HG03159 (cell line): ENCODE results near the gene NEUROD2.
A peak's percentile ranks its signal among the peaks of the same experiment; 100 is the strongest.

ENCODE experiments used
- ATAC-seq: cut with Tn5 transposase; IDR thresholded peaks from one replicate; pipeline ENCODE4 v1.9.1; 2021; ENCODE audit warnings: mild to moderate bottlenecking, moderate library complexity; ENCODE audit not compliant: unreplicated experiment

NEUROD2 gene

GRCh38 chr17:39607851-39608130 lies at the start of gene NEUROD2:
Gene NEUROD2, minus strand, starts transcription at chr17:39607920. Its CDS starts 1,321 bp downstream, at chr17:39606599.
- no peak for ATAC-seq

- ATAC-seq: no peak
Observed at GRCh38 chr17:39655105-39655504, 47.4 kb upstream of the NEUROD2 start.

GRCh38 chr17:39653662-39654331 lies 46.1 kb upstream of the NEUROD2 start:
- ATAC-seq: no peak

GRCh38 chr17:39653316-39653661 lies 45.6 kb upstream of the NEUROD2 start:
- no peak for ATAC-seq

- no peak for ATAC-seq
Observed at GRCh38 chr17:39652587-39653315, 45.0 kb upstream of the NEUROD2 start.

- no peak for ATAC-seq
Observed at GRCh38 chr17:39651923-39652586, 44.3 kb upstream of the NEUROD2 start.

GRCh38 chr17:39650121-39650579 lies 42.4 kb upstream of the NEUROD2 start:
- ATAC-seq: no peak

- ATAC-seq: no peak
Observed at GRCh38 chr17:39648616-39649366, 41.1 kb upstream of the NEUROD2 start.

GRCh38 chr17:39647256-39647655 lies 39.5 kb upstream of the NEUROD2 start:
- ATAC-seq: no peak

GRCh38 chr17:39643271-39643670 lies 35.6 kb upstream of the NEUROD2 start:
- ATAC-seq: no peak

GRCh38 chr17:39642291-39643074 lies 34.8 kb upstream of the NEUROD2 start:
- no peak for ATAC-seq

GRCh38 chr17:39641883-39642282 lies 34.2 kb upstream of the NEUROD2 start:
- ATAC-seq: no peak

- ATAC-seq: no peak
Observed at GRCh38 chr17:39641097-39641496, 33.4 kb upstream of the NEUROD2 start.

GRCh38 chr17:39640591-39641031 lies 32.9 kb upstream of the NEUROD2 start:
- ATAC-seq: no peak

GRCh38 chr17:39639566-39640458 lies 32.1 kb upstream of the NEUROD2 start:
- no peak for ATAC-seq

- no peak for ATAC-seq
Observed at GRCh38 chr17:39639043-39639442, 31.3 kb upstream of the NEUROD2 start.

GRCh38 chr17:39638317-39638716 lies 30.6 kb upstream of the NEUROD2 start:
- no peak for ATAC-seq

- ATAC-seq: peak; percentile 71
Observed at GRCh38 chr17:39636927-39637736, 29.4 kb upstream of the NEUROD2 start, which contains the start of gene STARD3. Gene STARD3, plus strand, starts transcription at chr17:39637144. Its CDS starts 16,388 bp downstream, at chr17:39653532.

GRCh38 chr17:39636587-39636926 lies 28.8 kb upstream of the NEUROD2 start:
- ATAC-seq: peak; percentile 9
